Articular chondrocyte of knee joint (primary cell): ENCODE results near the gene ITPR2. TPM values are rescaled to one million over a fixed set of nuclear protein-coding genes. Genes with fewer than 3 reads are reported as not detected.

Experiments used
- small RNA-seq: library from RNA; depleted of rRNA; stranded (forward); fragments of <200 nt; gene quantifications from one replicate; pipeline ENCODE3, GENCODE V24; 2012
- total RNA-seq: library from RNA; depleted of rRNA; stranded (reverse); fragments of >200 nt; gene quantifications from 2 replicates; pipeline ENCODE4 v1.2.3, GENCODE V29; 2012

Gene ITPR2
- total RNA-seq, result 15.8 and 22.7 TPM in 2 replicates

GRCh38 chr12:26832822-26833742 is at the start of gene ITPR2:
TSS of gene ITPR2 (minus strand) at chr12:26833194. CDS start at chr12:26832781, 413 bp downstream.

Small RNA genes within 50 kb of the gene (small RNA-seq; reads per million reads assigned to genes)
- not detected for gene RNA5SP354

Other genes with a start within 250 kb of the ITPR2 start
- gene INTS13, start 104.8 kb upstream of the ITPR2 start, total RNA-seq, result 28.9 and 39.6 TPM in 2 replicates
- gene FGFR1OP2, start 105.3 kb upstream of the ITPR2 start, total RNA-seq, result 45.2 and 53.1 TPM in 2 replicates
- 56.2 and 59.1 TPM in 2 replicates for gene TM7SF3, start 181.2 kb upstream of the ITPR2 start, total RNA-seq
- 95.7 and 105 TPM in 2 replicates for gene MED21, start 189.4 kb upstream of the ITPR2 start, total RNA-seq
- not detected in 2 replicates for gene C12orf71, start 249.4 kb upstream of the ITPR2 start, total RNA-seq